Liver (tissue), 3 donors: ENCODE data around the gene GSE1.
"Not testable (repeated sequence)": the region's sequence is repeated elsewhere in the genome, so short reads cannot be mapped to it uniquely, and the experiment has no call there.

ENCODE experiments used
- ATF3 ChIP-seq: IDR thresholded peaks from 2 replicates; pipeline ENCODE4 v1.6.1; 2016; ENCODE audit warnings: antibody characterized with exemption
- CTCF ChIP-seq: fragments of 150-350 bp; IDR thresholded peaks from 2 replicates; pipeline ENCODE4 v1.5.1; 2017; ENCODE audit warnings: improper control_type of control experiment, low read depth, low read length; ENCODE audit not compliant: missing input control
- EGR1 ChIP-seq, 2 donors: IDR thresholded peaks; 2 replicates each; pipeline ENCODE4 v1.6.1; 2016 to 2018; ENCODE audit warnings: antibody characterized with exemption in 2 of 2, low read depth in 2 of 2
- GABPA ChIP-seq, 2 donors: IDR thresholded peaks in 1 of 2; conservative IDR thresholded peaks in 1 of 2; 2 replicates each; pipeline ENCODE4 v1.6.1; 2016; ENCODE audit warnings: antibody characterized with exemption in 2 of 2, mild to moderate bottlenecking in 1 of 2, moderate library complexity in 1 of 2
- HNF4A ChIP-seq, 2 donors: conservative IDR thresholded peaks; 2 replicates each; pipeline ENCODE4 v1.6.1; 2016; ENCODE audit warnings: antibody characterized with exemption in 2 of 2, mild to moderate bottlenecking in 2 of 2
- MAX ChIP-seq: IDR thresholded peaks from 2 replicates; pipeline ENCODE4 v1.6.1; 2016; ENCODE audit warnings: antibody characterized with exemption
- RAD21 ChIP-seq, 2 donors: IDR thresholded peaks; 2 replicates each; pipeline ENCODE4 v1.6.1; 2016; ENCODE audit warnings: antibody characterized with exemption in 2 of 2, mild to moderate bottlenecking in 2 of 2
- REST ChIP-seq: IDR thresholded peaks from 2 replicates; pipeline ENCODE4 v1.6.1; 2016; ENCODE audit warnings: antibody characterized with exemption, mild to moderate bottlenecking
- RXRA ChIP-seq, 2 donors: IDR thresholded peaks; 2 replicates each; pipeline ENCODE4 v1.6.1; 2017 to 2018; ENCODE audit warnings: antibody characterized with exemption in 2 of 2, mild to moderate bottlenecking in 1 of 2
- TAF1 ChIP-seq: conservative IDR thresholded peaks from 2 replicates; pipeline ENCODE4 v1.6.1; 2016; ENCODE audit warnings: antibody characterized with exemption, mild to moderate bottlenecking
- YY1 ChIP-seq: IDR thresholded peaks from 2 replicates; pipeline ENCODE4 v1.6.1; 2016; ENCODE audit warnings: antibody characterized with exemption, mild to moderate bottlenecking
- ZBTB33 ChIP-seq: IDR thresholded peaks from 2 replicates; pipeline ENCODE4 v1.6.1; 2016; ENCODE audit warnings: antibody characterized with exemption
- donor health status: healthy.
- donor health status: healthy.

GRCh38 chr16:85592277-85592676, 20.8 kb upstream of the GSE1 start:
- not testable (repeated sequence) for TF ChIP-seq CTCF; TAF1; ATF3; MAX; REST; ZBTB33; RXRA (IDR thresholded peaks at IDR 0.05); YY1; RAD21 (IDR thresholded peaks at IDR 0.05); GABPA (IDR thresholded peaks at IDR 0.05 in 1 of 2, conservative IDR thresholded peaks at IDR 0.05 in 1 of 2); EGR1 (IDR thresholded peaks at IDR 0.05; ENCODE audit: low read depth in 2 of 2); HNF4A (conservative IDR thresholded peaks at IDR 0.05)
